Stomach smooth muscle (tissue), 2 donors: ENCODE results near the gene NFATC1.

Source experiments
- H3K27ac ChIP-seq: one replicate; pipeline ENCODE4 v1.7.0; 2013; ENCODE audit warnings: mild to moderate bottlenecking, low read length, inconsistent platforms
- H3K27me3 ChIP-seq, 2 donors: one replicate each; pipeline ENCODE4 v1.7.0; 2013; ENCODE audit warnings: low read length in 2 of 2; ENCODE audit not compliant: insufficient read depth in 2 of 2, control insufficient read depth in 1 of 2
- H3K36me3 ChIP-seq, 2 donors: one replicate each; pipeline ENCODE4 v1.7.0; 2013; ENCODE audit warnings: low read length in 2 of 2; ENCODE audit not compliant: control insufficient read depth in 2 of 2, insufficient read depth in 2 of 2
- H3K4me1 ChIP-seq: one replicate; pipeline ENCODE4 v1.7.0; 2013; ENCODE audit warnings: low read length; ENCODE audit not compliant: control insufficient read depth, insufficient read depth
- H3K4me3 ChIP-seq, 2 donors: one replicate each; pipeline ENCODE4 v1.7.0; 2013; ENCODE audit warnings: low read length in 2 of 2
- H3K9ac ChIP-seq, 2 donors: one replicate each; pipeline ENCODE4 v1.7.0; 2013; ENCODE audit warnings: low read length in 2 of 2, mild to moderate bottlenecking in 1 of 2
- H3K9me3 ChIP-seq, 2 donors: one replicate each; pipeline ENCODE4 v1.7.0; 2013; ENCODE audit warnings: low read length in 2 of 2; ENCODE audit not compliant: control insufficient read depth in 2 of 2
- donor health status: healthy.
- donor health status: Pancreatic carcinoma.

The NFATC1 gene

GRCh38 chr18:79438089-79438897, 42.6 kb downstream of the NFATC1 start:
- H3K4me1 ChIP-seq: peaks cover 4% of the 10 kb centered on the region
- H3K4me3 ChIP-seq: no peak overlapping the region
- peaks cover 3 to 11% of the 10 kb centered on the region in 2 donors for H3K36me3 ChIP-seq
- no peaks in the 10 kb centered on the region for H3K9me3 ChIP-seq
- H3K27me3 ChIP-seq: no peaks in the 10 kb centered on the region
- no peak overlapping the region for H3K27ac ChIP-seq
- no peak overlapping the region for H3K9ac ChIP-seq

- H3K27me3 ChIP-seq: no peaks in the 10 kb centered on the region
- H3K4me1 ChIP-seq: peaks cover 4% of the 10 kb centered on the region
- peaks cover 0 to 10% of the 10 kb centered on the region in 2 donors for H3K36me3 ChIP-seq
- no peaks in the 10 kb centered on the region for H3K9me3 ChIP-seq
- no peak overlapping the region for H3K9ac ChIP-seq
- no peak overlapping the region for H3K27ac ChIP-seq
- H3K4me3 ChIP-seq: no peak overlapping the region
Measured at GRCh38 chr18:79438898-79439627, 43.3 kb downstream of the NFATC1 start.

- Histone ChIP-seq H3K9ac (no peak overlapping the region), H3K36me3 (peaks cover 0 to 8% of the 10 kb centered on the region in 2 donors), H3K27me3 (no peaks in the 10 kb centered on the region), H3K9me3 (no peaks in the 10 kb centered on the region), H3K4me1 (peaks cover 4% of the 10 kb centered on the region), H3K4me3 (no peak overlapping the region), H3K27ac (no peak overlapping the region)
Measured at GRCh38 chr18:79439628-79440023, 43.9 kb downstream of the NFATC1 start.

GRCh38 chr18:79440316-79441110, 44.8 kb downstream of the NFATC1 start:
- Histone ChIP-seq H3K36me3 (peaks cover 0 to 6% of the 10 kb centered on the region in 2 donors), H3K4me3 (no peak overlapping the region), H3K9me3 (no peaks in the 10 kb centered on the region), H3K9ac (no peak overlapping the region), H3K27me3 (no peaks in the 10 kb centered on the region), H3K4me1 (peaks cover 13% of the 10 kb centered on the region), H3K27ac (no peak overlapping the region)

- Histone ChIP-seq H3K9me3 (no peaks in the 10 kb centered on the region), H3K27ac (no peak overlapping the region), H3K4me3 (no peak overlapping the region), H3K4me1 (peaks cover 20% of the 10 kb centered on the region), H3K36me3 (peaks cover 0 to 6% of the 10 kb centered on the region in 2 donors), H3K9ac (no peak overlapping the region), H3K27me3 (no peaks in the 10 kb centered on the region)
Measured at GRCh38 chr18:79441420-79441819, 45.7 kb downstream of the NFATC1 start.

GRCh38 chr18:79442508-79443221, 46.9 kb downstream of the NFATC1 start:
- Histone ChIP-seq H3K36me3 (peaks cover 0 to 6% of the 10 kb centered on the region in 2 donors), H3K27ac (no peak overlapping the region), H3K9me3 (no peaks in the 10 kb centered on the region), H3K4me3 (no peak overlapping the region), H3K4me1 (peaks cover 20% of the 10 kb centered on the region), H3K27me3 (no peaks in the 10 kb centered on the region), H3K9ac (no peak overlapping the region)

- no peaks in the 10 kb centered on the region for H3K9me3 ChIP-seq
- no peak overlapping the region for H3K4me3 ChIP-seq
- H3K27me3 ChIP-seq: no peaks in the 10 kb centered on the region
- H3K4me1 ChIP-seq: peaks cover 20% of the 10 kb centered on the region
- no peak overlapping the region for H3K9ac ChIP-seq
- H3K36me3 ChIP-seq: peaks cover 6 to 14% of the 10 kb centered on the region in 2 donors
- no peak overlapping the region for H3K27ac ChIP-seq
Measured at GRCh38 chr18:79445221-79445620, 49.5 kb downstream of the NFATC1 start.

GRCh38 chr18:79445696-79446561, 50.2 kb downstream of the NFATC1 start:
- Histone ChIP-seq H3K36me3 (peaks cover 9 to 10% of the 10 kb centered on the region in 2 donors), H3K4me1 (peaks cover 20% of the 10 kb centered on the region)

GRCh38 chr18:79446931-79447330, 51.2 kb downstream of the NFATC1 start:
- H3K36me3 ChIP-seq: peaks cover 12 to 14% of the 10 kb centered on the region in 2 donors
- H3K9me3 ChIP-seq: no peaks in the 10 kb centered on the region
- H3K4me1 ChIP-seq: peaks cover 20% of the 10 kb centered on the region
- no peak overlapping the region for H3K4me3 ChIP-seq
- no peak overlapping the region for H3K9ac ChIP-seq
- no peaks in the 10 kb centered on the region for H3K27me3 ChIP-seq
- no peak overlapping the region for H3K27ac ChIP-seq

More at GRCh38 chr18:79445696-79446561, 50.2 kb downstream of the NFATC1 start:
- H3K27me3 ChIP-seq: no peaks in the 10 kb centered on the region
- no peaks in the 10 kb centered on the region for H3K9me3 ChIP-seq
- no peak overlapping the region for H3K4me3 ChIP-seq
- no peak overlapping the region for H3K27ac ChIP-seq
- H3K9ac ChIP-seq: no peak overlapping the region
